Stomach smooth muscle (tissue), 2 donors: Measurements from ENCODE around the gene PVRIG.
"Not testable (repeated sequence)": the region's sequence is repeated elsewhere in the genome, so short reads cannot be mapped to it uniquely, and the experiment has no call there.

Experiments
- H3K27ac ChIP-seq: one replicate; pipeline ENCODE4 v1.7.0; 2013; ENCODE audit warnings: mild to moderate bottlenecking, low read length, inconsistent platforms
- H3K27me3 ChIP-seq, 2 donors: one replicate each; pipeline ENCODE4 v1.7.0; 2013; ENCODE audit warnings: low read length in 2 of 2; ENCODE audit not compliant: insufficient read depth in 2 of 2, control insufficient read depth in 1 of 2
- H3K36me3 ChIP-seq, 2 donors: one replicate each; pipeline ENCODE4 v1.7.0; 2013; ENCODE audit warnings: low read length in 2 of 2; ENCODE audit not compliant: control insufficient read depth in 2 of 2, insufficient read depth in 2 of 2
- H3K4me1 ChIP-seq: one replicate; pipeline ENCODE4 v1.7.0; 2013; ENCODE audit warnings: low read length; ENCODE audit not compliant: control insufficient read depth, insufficient read depth
- H3K4me3 ChIP-seq, 2 donors: one replicate each; pipeline ENCODE4 v1.7.0; 2013; ENCODE audit warnings: low read length in 2 of 2
- H3K9ac ChIP-seq, 2 donors: one replicate each; pipeline ENCODE4 v1.7.0; 2013; ENCODE audit warnings: low read length in 2 of 2, mild to moderate bottlenecking in 1 of 2
- H3K9me3 ChIP-seq, 2 donors: one replicate each; pipeline ENCODE4 v1.7.0; 2013; ENCODE audit warnings: low read length in 2 of 2; ENCODE audit not compliant: control insufficient read depth in 2 of 2
- donor health status: healthy.
- donor health status: Pancreatic carcinoma.

PVRIG gene

DNA sequence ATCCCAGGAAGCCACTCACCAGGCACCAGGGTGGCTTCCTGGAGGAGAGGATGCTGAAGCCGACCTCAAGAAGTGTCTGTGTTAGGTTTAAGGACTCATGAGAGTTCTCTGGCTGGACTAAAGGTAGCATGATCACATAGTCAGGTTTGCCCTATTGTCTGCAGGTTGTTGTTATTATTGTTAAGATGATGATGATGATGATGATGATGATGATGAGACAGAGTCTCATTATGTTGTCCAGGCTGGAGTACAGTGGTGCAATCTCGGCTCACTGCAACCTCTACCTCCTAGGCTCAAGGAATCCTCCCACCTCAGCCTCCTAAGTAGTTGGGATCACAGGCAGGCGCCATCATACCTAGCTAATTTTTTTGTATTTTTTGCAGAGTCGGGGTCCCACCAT lies 44.5 kb downstream of the PVRIG start:
- not testable (repeated sequence) for H3K27me3 ChIP-seq, H3K36me3 ChIP-seq, H3K9me3 ChIP-seq, H3K4me3 ChIP-seq, H3K4me1 ChIP-seq, H3K27ac ChIP-seq, H3K9ac ChIP-seq

DNA sequence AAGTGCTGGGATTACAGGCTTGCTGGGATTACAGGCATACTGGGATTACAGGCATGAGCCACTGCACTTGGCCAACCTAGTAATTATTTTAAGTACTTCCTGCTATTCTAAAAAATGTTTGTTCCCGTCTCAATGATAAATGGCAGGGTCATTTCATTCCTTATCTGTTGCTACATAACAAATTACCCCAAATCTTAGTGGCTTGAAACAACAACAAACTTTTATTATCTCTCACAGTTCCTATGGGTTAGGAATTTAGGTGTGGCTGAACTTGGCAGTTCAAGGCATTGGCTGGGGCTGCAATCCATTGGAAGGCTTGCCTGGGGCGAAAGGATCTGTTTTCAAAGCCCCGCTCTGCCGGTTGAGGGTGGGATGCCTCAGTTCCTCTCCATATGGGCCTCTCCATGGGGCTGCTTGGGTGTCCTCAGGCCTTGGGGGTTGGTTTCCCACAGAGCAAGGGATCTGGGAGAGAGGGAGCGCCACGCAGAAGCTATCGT lies 45.0 kb downstream of the PVRIG start:
- not testable (repeated sequence) for H3K27me3 ChIP-seq, H3K36me3 ChIP-seq, H3K9me3 ChIP-seq, H3K9ac ChIP-seq, H3K4me3 ChIP-seq, H3K27ac ChIP-seq, H3K4me1 ChIP-seq

DNA sequence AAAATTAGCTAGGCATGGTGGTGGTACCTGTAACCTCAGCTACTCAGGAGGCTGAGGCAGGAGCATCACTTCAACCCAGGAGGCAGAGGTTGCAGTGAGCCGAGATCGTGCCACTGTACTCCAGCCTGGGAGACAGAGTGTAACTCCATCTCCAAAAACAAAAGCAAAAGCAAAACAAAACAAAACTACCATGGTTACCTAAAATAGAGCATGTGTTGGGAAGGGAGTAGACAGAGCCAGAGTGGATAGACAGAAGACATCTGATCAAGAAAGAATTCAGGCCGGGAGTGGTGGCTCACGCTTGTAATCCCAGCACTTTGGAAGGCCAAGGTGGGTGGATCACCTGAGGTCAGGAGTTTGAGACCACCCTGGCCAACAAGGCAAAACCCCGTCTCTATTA lies 46.1 kb downstream of the PVRIG start:
- not testable (repeated sequence) for H3K27ac ChIP-seq

DNA sequence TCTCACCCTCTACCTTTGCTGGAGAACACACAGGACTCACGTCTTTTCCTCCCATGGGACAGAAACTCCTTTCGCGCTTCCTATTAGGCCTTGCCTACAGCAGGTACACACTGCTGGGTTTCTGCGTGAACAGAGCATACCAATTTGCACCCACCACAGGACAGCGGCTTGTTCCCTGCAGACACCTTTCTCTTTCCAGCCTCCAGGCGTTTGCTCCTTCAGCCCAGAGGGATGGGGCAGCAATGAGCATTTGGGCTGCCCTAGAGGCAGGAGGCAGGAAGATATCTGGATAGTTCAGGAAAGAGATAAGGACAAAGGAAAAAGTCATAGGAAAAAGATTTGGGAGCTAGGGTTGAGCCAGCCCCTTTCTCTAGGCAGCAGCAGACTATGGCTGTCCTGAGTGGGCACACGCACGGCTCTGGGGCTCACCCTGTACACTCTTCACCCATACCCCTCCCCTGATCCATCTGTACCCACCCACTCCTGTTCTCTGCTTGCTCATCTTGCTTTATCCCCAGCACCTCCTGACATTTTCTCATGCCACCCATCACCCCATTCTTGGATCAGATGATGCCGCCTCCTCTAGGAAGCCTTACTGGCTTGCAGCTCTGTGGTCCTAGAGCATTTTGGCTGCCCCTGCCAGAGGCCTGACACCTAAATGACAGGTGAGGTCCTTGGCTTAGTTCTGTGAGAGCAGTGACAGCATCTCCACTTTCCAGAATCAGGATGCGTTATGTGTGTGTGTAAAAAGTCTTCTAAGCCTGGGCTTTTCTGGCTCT lies 47.0 kb downstream of the PVRIG start:
- no peak overlapping the region for H3K27ac ChIP-seq
- H3K4me1 ChIP-seq: peaks cover 14% of the 10 kb centered on the region
- no peaks in the 10 kb centered on the region for H3K9me3 ChIP-seq
- no peak overlapping the region for H3K9ac ChIP-seq
- H3K4me3 ChIP-seq: no peak overlapping the region
- H3K36me3 ChIP-seq: no peaks in the 10 kb centered on the region
- no peaks in the 10 kb centered on the region for H3K27me3 ChIP-seq

More for the DNA sequence above, 46.1 kb downstream of the PVRIG start:
- not testable (repeated sequence) for H3K27me3 ChIP-seq, H3K9me3 ChIP-seq, H3K9ac ChIP-seq, H3K4me1 ChIP-seq, H3K36me3 ChIP-seq, H3K4me3 ChIP-seq

DNA sequence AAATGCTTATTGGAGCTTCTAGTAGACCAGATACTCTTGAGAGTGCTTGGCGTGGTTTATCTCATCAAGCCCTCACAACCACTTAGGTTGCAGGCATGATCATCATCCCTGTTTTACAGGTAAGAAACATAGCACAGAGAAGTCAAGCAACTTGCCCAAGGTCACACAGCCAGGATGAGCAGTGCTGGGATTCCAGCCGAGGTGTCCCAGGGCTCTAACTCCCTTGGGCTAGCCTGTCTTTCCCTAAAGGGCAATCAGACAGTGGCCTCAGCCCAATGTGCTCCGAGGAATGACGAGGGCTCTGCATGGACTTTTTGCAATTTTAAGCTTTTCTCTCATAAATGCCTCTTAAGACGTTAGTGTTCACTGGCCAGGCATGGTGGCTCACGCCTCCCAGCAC lies 47.9 kb downstream of the PVRIG start:
- Histone ChIP-seq H3K4me3 (no peak overlapping the region), H3K9ac (no peak overlapping the region), H3K4me1 (peaks cover 14% of the 10 kb centered on the region), H3K36me3 (no peaks in the 10 kb centered on the region), H3K27ac (no peak overlapping the region), H3K27me3 (no peaks in the 10 kb centered on the region), H3K9me3 (no peaks in the 10 kb centered on the region)

DNA sequence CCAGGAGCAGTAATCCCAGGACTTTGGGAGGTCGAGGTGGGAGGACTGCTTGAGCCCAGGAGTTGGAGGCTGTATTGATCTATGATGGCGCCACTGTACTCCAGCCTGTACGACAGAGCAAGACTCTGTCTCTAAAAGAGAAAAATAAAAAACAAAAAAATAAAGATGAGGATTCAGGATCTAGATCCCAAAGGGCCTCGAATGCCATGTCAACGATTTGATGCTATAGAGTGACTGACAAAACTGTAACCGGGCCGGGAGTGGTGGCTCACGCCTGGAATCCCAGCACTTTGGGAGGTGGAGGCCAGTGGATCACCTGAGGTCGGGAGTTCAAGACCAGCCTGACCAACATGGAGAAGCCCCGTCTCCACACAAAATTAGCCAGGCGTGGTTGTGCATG lies 49.1 kb downstream of the PVRIG start:
- H3K27me3 ChIP-seq, H3K27ac ChIP-seq, H3K4me3 ChIP-seq, H3K36me3 ChIP-seq, H3K9ac ChIP-seq, H3K9me3 ChIP-seq: not testable (repeated sequence)
- peaks cover 14% of the 10 kb centered on the region for H3K4me1 ChIP-seq

DNA sequence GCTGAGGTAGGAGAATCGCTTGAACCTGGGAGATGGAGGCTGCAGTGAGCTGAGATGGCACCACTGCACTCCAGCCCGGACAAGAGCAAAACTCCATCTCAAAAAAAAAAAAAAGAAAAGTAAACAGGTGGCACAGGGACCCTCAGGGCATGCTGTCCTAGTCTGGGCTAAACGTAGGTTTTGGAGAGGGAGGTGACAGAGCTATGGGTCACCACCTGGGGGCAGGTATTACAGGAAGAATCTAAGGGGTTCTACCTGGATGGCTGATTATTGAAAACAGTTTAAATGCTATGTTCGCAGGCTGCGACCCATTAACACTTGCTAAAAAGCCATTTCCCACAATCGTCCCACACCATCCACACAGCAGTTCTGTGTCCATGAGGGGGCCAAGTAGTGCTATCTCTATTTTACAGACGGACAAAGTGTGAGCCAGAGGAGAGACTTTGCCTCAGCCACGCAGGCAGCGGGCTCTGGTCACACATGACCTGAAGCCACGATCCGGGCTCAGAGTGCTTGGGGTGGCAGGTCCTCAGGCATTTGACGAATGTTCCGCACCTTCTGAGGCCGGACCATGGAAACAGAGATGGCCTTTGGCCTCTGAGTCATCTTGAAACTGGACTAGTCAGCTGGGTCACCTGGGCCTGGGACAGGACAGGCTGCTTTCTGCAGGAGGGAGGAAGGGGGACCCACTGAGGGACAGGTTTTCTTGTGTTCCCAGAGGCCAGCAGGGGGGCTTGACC lies 49.7 kb downstream of the PVRIG start:
- H3K27ac ChIP-seq, H3K9ac ChIP-seq, H3K36me3 ChIP-seq, H3K27me3 ChIP-seq, H3K9me3 ChIP-seq, H3K4me3 ChIP-seq: not testable (repeated sequence)
- peaks cover 14% of the 10 kb centered on the region for H3K4me1 ChIP-seq

DNA sequence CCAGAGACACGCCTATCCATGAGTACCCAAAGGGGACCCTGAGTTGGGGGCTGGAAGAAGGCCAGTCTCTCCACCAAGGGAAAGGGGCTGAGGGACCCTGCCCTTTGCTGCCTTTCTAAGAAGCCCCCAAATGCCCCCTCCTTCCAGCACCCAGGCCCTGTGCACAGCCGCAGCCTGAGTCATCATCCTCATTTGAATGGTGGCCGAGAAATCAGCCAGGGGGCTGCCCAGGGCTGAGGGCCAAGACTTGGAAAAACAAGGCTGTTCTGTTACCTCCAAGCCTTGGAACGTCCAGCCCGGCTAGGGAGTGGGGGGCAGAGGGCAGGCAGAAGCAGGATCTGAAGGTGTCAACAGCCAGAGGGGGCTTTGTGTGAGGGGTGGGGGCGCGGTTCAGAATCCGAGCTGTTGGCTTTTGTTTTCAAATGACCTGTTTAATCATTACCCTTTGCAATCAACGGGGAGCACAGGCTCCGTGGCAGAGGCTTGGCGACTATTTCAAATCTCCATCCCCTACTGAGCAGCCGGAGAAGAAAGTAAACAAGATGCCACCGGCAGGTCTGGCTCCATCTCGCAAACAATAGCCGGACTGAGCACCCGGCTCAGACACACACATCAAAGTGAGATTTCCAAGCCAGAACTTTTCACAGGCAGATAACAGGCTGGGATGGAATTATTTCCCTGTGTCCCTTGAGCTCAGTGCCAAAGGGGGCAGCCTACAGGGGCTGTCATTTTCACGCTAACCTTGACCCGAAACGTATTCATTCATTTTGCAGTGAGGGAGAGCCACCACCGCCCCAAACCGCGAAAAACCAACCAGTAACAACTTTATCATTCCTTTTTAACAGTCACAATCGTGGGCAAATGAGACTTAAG lies 50.5 kb downstream of the PVRIG start:
- H3K27me3 ChIP-seq, H3K36me3 ChIP-seq, H3K9me3 ChIP-seq, H3K27ac ChIP-seq: not testable (repeated sequence)
- Histone ChIP-seq H3K4me1 (peaks cover 14% of the 10 kb centered on the region), H3K9ac (peak overlapping the region in 1 of 2 donors; percentile 33), H3K4me3 (peak overlapping the region; percentile 25 to 61)
